MCF 10A (cell line): ENCODE data around the gene PPIL1. TPM values are rescaled to one million over a fixed set of nuclear protein-coding genes. Genes with fewer than 3 reads are reported as not detected.

Experiments
- BruUV-seq: library from RNA; stranded (reverse); fragments of 400-500 nt; replicated peaks from 2 replicates; lab custom pipeline; 2021; lab: Mats Ljungman, UMichigan
- CTCF ChIA-PET: fragments of 300-600 bp; sonication (Branson Sonifier 250); formaldehyde crosslinking; extraction: SDS; loops from one replicate; lab custom pipeline; 2021; ENCODE audit warnings: antibody characterized with exemption, inconsistent platforms; lab: Yijun Ruan, JAX
- POLR2A ChIA-PET: fragments of 300-600, 350-650 bp; sonication (Branson Sonifier 250); formaldehyde crosslinking; extraction: SDS; loops from one replicate; lab custom pipeline; 2020; ENCODE audit warnings: antibody characterized with exemption, inconsistent platforms; lab: Yijun Ruan, JAX
- DNase-seq: peaks from one replicate; pipeline ENCODE4 v3.0.0-alpha.2; 2018; ENCODE audit not compliant: unreplicated experiment
- H3K27ac Mint-ChIP-seq: one replicate; pipeline ENCODE4 v1.8.0; 2022; ENCODE audit warnings: mild to moderate bottlenecking, low read depth, mixed read lengths; ENCODE audit not compliant: unreplicated experiment
- H3K27me3 Mint-ChIP-seq: one replicate; pipeline ENCODE4 v1.8.0; 2022; ENCODE audit warnings: mixed read lengths; ENCODE audit not compliant: insufficient read depth, unreplicated experiment
- H3K36me3 Mint-ChIP-seq: one replicate; pipeline ENCODE4 v1.8.0; 2022; ENCODE audit warnings: mild to moderate bottlenecking, moderate library complexity, mixed read lengths; ENCODE audit not compliant: insufficient read depth, unreplicated experiment
- H3K4me1 Mint-ChIP-seq: one replicate; pipeline ENCODE4 v1.8.0; 2022; ENCODE audit warnings: mixed read lengths; ENCODE audit not compliant: insufficient read depth, unreplicated experiment
- H3K4me3 Mint-ChIP-seq: one replicate; pipeline ENCODE4 v1.8.0; 2022; ENCODE audit warnings: mild to moderate bottlenecking, moderate library complexity, mixed read lengths; ENCODE audit not compliant: unreplicated experiment
- H3K9me3 Mint-ChIP-seq: one replicate; pipeline ENCODE4 v1.8.0; 2022; ENCODE audit warnings: mixed read lengths; ENCODE audit not compliant: unreplicated experiment
- intact Hi-C: fragments of 100-400 bp; cut with micrococcal nuclease; formaldehyde crosslinking; loops from 2 replicates; pipeline ENCODE4 v1.14.1; 2022
- total RNA-seq: library from RNA; stranded (reverse); gene quantifications from 2 replicates; pipeline ENCODE4 v1.2.3, GENCODE V29; 2022
- TF ChIP-seq, protein P1 (sequence below): fragments of 200-600 bp; IDR thresholded peaks from one replicate; pipeline ENCODE4 v1.8.0; 2022; ENCODE audit warnings: antibody characterized with exemption, mild to moderate bottlenecking; ENCODE audit not compliant: unreplicated experiment

PPIL1 gene
- total RNA-seq, 1 experiment from 2014 or later: 54.9 TPM

- ChIA-PET POLR2A (interaction anchor here (0.6 kb wide), 1 partner anchor 41 kb away, joined by 3 read pairs; no protein-coding TSS in a partner anchor), CTCF (interaction anchor here (0.7 to 1.1 kb wide), 2 partner anchors 58 to 70 kb away, joined by 3 read pairs; no protein-coding TSS in a partner anchor)
- no TSS peak for BruUV-seq
- Mint-ChIP-seq H3K27me3 (peaks cover 15% of the 10 kb centered on the region), H3K4me1 (no peaks in the 10 kb centered on the region), H3K4me3 (no peak overlapping the region), H3K27ac (no peak overlapping the region), H3K36me3 (no peaks in the 10 kb centered on the region), H3K9me3 (no peaks in the 10 kb centered on the region)
- no peak for DNase-seq
- intact Hi-C loops: no loop called here
- TF ChIP-seq, protein P1, sequence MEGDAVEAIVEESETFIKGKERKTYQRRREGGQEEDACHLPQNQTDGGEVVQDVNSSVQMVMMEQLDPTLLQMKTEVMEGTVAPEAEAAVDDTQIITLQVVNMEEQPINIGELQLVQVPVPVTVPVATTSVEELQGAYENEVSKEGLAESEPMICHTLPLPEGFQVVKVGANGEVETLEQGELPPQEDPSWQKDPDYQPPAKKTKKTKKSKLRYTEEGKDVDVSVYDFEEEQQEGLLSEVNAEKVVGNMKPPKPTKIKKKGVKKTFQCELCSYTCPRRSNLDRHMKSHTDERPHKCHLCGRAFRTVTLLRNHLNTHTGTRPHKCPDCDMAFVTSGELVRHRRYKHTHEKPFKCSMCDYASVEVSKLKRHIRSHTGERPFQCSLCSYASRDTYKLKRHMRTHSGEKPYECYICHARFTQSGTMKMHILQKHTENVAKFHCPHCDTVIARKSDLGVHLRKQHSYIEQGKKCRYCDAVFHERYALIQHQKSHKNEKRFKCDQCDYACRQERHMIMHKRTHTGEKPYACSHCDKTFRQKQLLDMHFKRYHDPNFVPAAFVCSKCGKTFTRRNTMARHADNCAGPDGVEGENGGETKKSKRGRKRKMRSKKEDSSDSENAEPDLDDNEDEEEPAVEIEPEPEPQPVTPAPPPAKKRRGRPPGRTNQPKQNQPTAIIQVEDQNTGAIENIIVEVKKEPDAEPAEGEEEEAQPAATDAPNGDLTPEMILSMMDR: no peak
Observed at GRCh38 chr6:36837686-36838085, 36.9 kb downstream of the PPIL1 start.

- DNase-seq: no peak
- no TSS peak for BruUV-seq
- CTCF ChIA-PET: interaction anchor here (0.6 to 1.1 kb wide), 4 partner anchors 14 to 69 kb away, joined by 3 read pairs; no protein-coding TSS in a partner anchor
- no peaks in the 10 kb centered on the region for H3K4me1 Mint-ChIP-seq
- intact Hi-C loops: no loop called here
- peaks cover 15% of the 10 kb centered on the region for H3K27me3 Mint-ChIP-seq
- H3K9me3 Mint-ChIP-seq: no peaks in the 10 kb centered on the region
- no peaks in the 10 kb centered on the region for H3K36me3 Mint-ChIP-seq
- TF ChIP-seq, protein P1: no peak
- no peak overlapping the region for H3K4me3 Mint-ChIP-seq
- POLR2A ChIA-PET: no interaction called here
- no peak overlapping the region for H3K27ac Mint-ChIP-seq
Observed at GRCh38 chr6:36837022-36837339, 37.6 kb downstream of the PPIL1 start.

DNA sequence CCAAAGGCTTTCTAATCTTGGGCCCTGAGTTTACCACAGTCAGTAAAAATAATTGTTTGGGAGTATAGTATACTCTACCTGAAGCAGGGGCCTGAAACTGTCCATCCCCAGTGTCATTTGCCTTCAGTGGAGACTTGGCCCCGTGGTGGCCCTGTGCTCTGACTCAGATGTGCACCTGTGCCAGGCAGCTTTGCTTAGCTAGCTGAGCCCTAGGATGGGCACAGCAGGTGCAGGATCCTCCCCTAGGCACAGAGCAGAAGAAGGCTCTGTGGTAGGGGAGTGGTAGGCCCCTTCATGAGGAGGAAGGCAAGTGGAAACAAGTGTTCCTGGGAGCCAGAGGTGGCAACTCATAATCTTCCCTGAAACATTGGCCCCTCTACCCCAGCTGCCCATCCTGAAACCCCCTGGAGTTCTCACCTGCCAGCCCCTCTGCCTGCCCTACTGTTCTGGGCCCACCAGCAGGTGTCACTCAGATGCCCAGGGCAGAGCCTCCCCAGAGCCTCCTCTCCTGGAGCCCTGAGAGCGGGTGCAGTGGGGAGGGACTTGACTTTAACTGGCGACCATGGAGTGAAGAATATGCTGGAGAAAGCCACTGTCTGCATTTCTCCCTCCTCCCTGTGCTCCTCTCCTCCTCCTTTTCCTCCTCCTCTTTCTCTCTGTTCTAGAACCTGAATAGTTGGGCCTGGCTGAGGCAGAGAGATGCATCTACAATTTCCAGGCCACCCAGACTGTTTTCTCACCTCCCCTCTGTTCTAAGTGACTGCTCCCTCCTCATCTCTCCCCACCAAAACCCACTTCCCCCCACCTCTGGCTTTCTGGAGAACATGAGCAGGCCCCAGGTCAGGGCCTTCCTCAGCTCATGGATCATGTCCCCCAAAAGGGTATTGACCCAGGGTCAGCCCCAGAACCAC is 38.2 kb downstream of the PPIL1 start:
- TF ChIP-seq, protein P1: no peak
- H3K27ac Mint-ChIP-seq: no peak overlapping the region
- ChIA-PET POLR2A (no interaction called here), CTCF (interaction anchor here (0.6 to 1.2 kb wide), 4 partner anchors 14 to 182 kb away, joined by 3 read pairs; no protein-coding TSS in a partner anchor)
- no peaks in the 10 kb centered on the region for H3K36me3 Mint-ChIP-seq
- no peaks in the 10 kb centered on the region for H3K9me3 Mint-ChIP-seq
- intact Hi-C loops: no loop called here
- no TSS peak for BruUV-seq
- H3K27me3 Mint-ChIP-seq: peaks cover 15% of the 10 kb centered on the region
- no peaks in the 10 kb centered on the region for H3K4me1 Mint-ChIP-seq
- no peak overlapping the region for H3K4me3 Mint-ChIP-seq
- no peak for DNase-seq

GRCh38 chr6:36834576-36835341 is 39.8 kb downstream of the PPIL1 start:
- POLR2A ChIA-PET: interaction anchor here (0.6 to 1.2 kb wide), 3 partner anchors 15 to 385 kb away, joined by 3 read pairs; no protein-coding TSS in a partner anchor
- no TSS peak for BruUV-seq
- Mint-ChIP-seq H3K27me3 (peaks cover 15% of the 10 kb centered on the region), H3K4me3 (no peak overlapping the region), H3K36me3 (no peaks in the 10 kb centered on the region), H3K27ac (no peak overlapping the region), H3K4me1 (peaks cover 11% of the 10 kb centered on the region), H3K9me3 (no peaks in the 10 kb centered on the region)
- CTCF ChIA-PET: interaction anchor here (0.7 to 1.3 kb wide), 3 partner anchors 17 to 467 kb away, joined by 3 to 10 read pairs (median 4); no protein-coding TSS in a partner anchor
- TF ChIP-seq, protein P1: no peak
- DNase-seq: no peak
- intact Hi-C loops: no loop called here
